Thoracic aorta endothelial cell (primary cell): ENCODE results near the gene NFKB1. TPM values are rescaled to one million over a fixed set of nuclear protein-coding genes. Genes with fewer than 3 reads are reported as not detected.

ENCODE experiments used
- total RNA-seq: library from RNA; depleted of rRNA; stranded (reverse); fragments of >200 nt; gene quantifications from 2 replicates; pipeline ENCODE4 v1.2.3, GENCODE V29; 2012

The NFKB1 gene
- total RNA-seq = 42.3 and 57.8 TPM in 2 replicates

GRCh38 chr4:102500696-102501446, at the start of gene NFKB1:
TSS of gene NFKB1 (plus strand) at chr4:102501359. CDS start at chr4:102525519, 24,160 bp downstream.

Other genes starting within 250 kb of the NFKB1 start
- gene SLC39A8, start 155.9 kb upstream of the NFKB1 start, total RNA-seq = 10.6 and 32.9 TPM in 2 replicates